OCI-LY7 (cell line): ENCODE data around the gene DOLPP1. TPM values are rescaled to one million over a fixed set of nuclear protein-coding genes. Genes with fewer than 3 reads are reported as not detected.

ENCODE experiments used
- BruUV-seq: library from RNA; stranded (reverse); fragments of 400-500 nt; replicated peaks from 2 replicates; lab custom pipeline; 2021; lab: Mats Ljungman, UMichigan
- CTCF ChIA-PET: fragments of 300-600 bp; sonication (Branson Sonifier 250); formaldehyde crosslinking; loops from one replicate; lab custom pipeline; 2022; ENCODE audit warnings: antibody characterized with exemption; ENCODE audit not compliant: unreplicated experiment; lab: Charles Lee
- POLR2A ChIA-PET: fragments of 300-600 bp; sonication (Branson Sonifier 250); formaldehyde crosslinking; loops from one replicate; lab custom pipeline; 2022; ENCODE audit warnings: antibody characterized with exemption; lab: Charles Lee
- DNase-seq: peaks from one replicate; pipeline ENCODE4 v3.0.0-alpha.2; 2015; ENCODE audit warnings: low spot score
- H2AFZ ChIP-seq: fragments of 200-600 bp; sonication (generic), shearing (Covaris generic); 2 replicates; pipeline ENCODE4 v1.6.1; 2014; ENCODE audit warnings: mild to moderate bottlenecking, antibody characterized with exemption, low read length, moderate library complexity
- H3K27ac ChIP-seq: fragments of 200-600 bp; sonication (generic); 2 replicates; pipeline ENCODE4 v1.5.1; 2014; ENCODE audit warnings: mixed run types, low read depth, mild to moderate bottlenecking, moderate library complexity, low read length, inconsistent platforms; ENCODE audit not compliant: poor library complexity, severe bottlenecking
- H3K36me3 ChIP-seq: fragments of 200-600 bp; sonication (generic); 2 replicates; pipeline ENCODE4 v1.6.1; 2014; ENCODE audit warnings: mild to moderate bottlenecking, antibody characterized with exemption, low read length, moderate library complexity, mixed read lengths; ENCODE audit not compliant: insufficient read depth
- H3K4me1 ChIP-seq: fragments of 200-600 bp; sonication (generic); 2 replicates; pipeline ENCODE4 v1.5.1; 2014; ENCODE audit warnings: mild to moderate bottlenecking, low read length; ENCODE audit not compliant: insufficient read depth, poor library complexity, severe bottlenecking
- H3K4me2 ChIP-seq: fragments of 200-600 bp; sonication (generic); 2 replicates; pipeline ENCODE4 v1.6.1; 2014; ENCODE audit warnings: mild to moderate bottlenecking, low read length
- H3K4me3 ChIP-seq: fragments of 200-600 bp; sonication (generic); 2 replicates; pipeline ENCODE4 v1.5.1; 2014; ENCODE audit warnings: mild to moderate bottlenecking, low read depth, low read length; ENCODE audit not compliant: poor library complexity, severe bottlenecking
- H3K79me2 ChIP-seq: fragments of 200-600 bp; sonication (generic); 2 replicates; pipeline ENCODE4 v1.6.1; 2016; ENCODE audit warnings: low read depth, mild to moderate bottlenecking, low read length, moderate library complexity, mixed read lengths; ENCODE audit not compliant: insufficient read depth
- H3K9me2 ChIP-seq: fragments of 200-600 bp; sonication (generic); 2 replicates; pipeline ENCODE4 v1.6.1; 2016; ENCODE audit warnings: mild to moderate bottlenecking, low read length, mixed read lengths; ENCODE audit not compliant: insufficient read depth
- H3K9me3 ChIP-seq: fragments of 200-600 bp; sonication (generic); 2 replicates; pipeline ENCODE4 v1.6.1; 2014; ENCODE audit warnings: mild to moderate bottlenecking, mixed run types, low read length, mixed read lengths
- H4K20me1 ChIP-seq: fragments of 200-600 bp; sonication (generic); 2 replicates; pipeline ENCODE4 v1.6.1; 2014; ENCODE audit warnings: mild to moderate bottlenecking, antibody characterized with exemption, low read length, moderate library complexity, mixed read lengths; ENCODE audit not compliant: insufficient read depth
- EZH2phosphoT487 ChIP-seq: fragments of 200-600 bp; sonication (generic); IDR thresholded peaks from 2 replicates; pipeline ENCODE4 v1.6.1; 2018; ENCODE audit warnings: low read depth, borderline replicate concordance, mild to moderate bottlenecking, mixed run types, antibody characterized with exemption, low read length, moderate library complexity, mixed read lengths
- intact Hi-C: fragments of 100-400 bp; cut with micrococcal nuclease; formaldehyde crosslinking; loops from one replicate; pipeline ENCODE4 v1.10.0; 2022; ENCODE audit not compliant: unreplicated experiment
- total RNA-seq, 2 experiments: library from RNA; depleted of rRNA in 1 of 2; stranded (reverse); fragments of >200 nt in 1 of 2; shearing (Covaris generic) in 1 of 2; gene quantifications; 2 replicates each; pipeline ENCODE4 v1.2.3, GENCODE V29; 2014 to 2022
- TF ChIP-seq, protein P1 (sequence below): fragments of 200-600 bp; sonication (generic); conservative IDR thresholded peaks from 2 replicates; pipeline ENCODE4 v1.5.1; 2014; ENCODE audit warnings: mild to moderate bottlenecking, antibody characterized with exemption, low read length, moderate library complexity, mixed read lengths

The DOLPP1 gene
- total RNA-seq, 2 experiments from 2014 or later, result 16.9 TPM

GRCh38 chr9:129130791-129131190 is 49.9 kb downstream of the DOLPP1 start:
- no peak overlapping the region for H3K4me3 ChIP-seq
- H3K36me3 ChIP-seq, result peaks cover 69% of the 10 kb centered on the region
- no peak for DNase-seq
- no peak overlapping the region for H3K4me2 ChIP-seq
- CTCF ChIA-PET, result interaction anchor here (2.0 kb wide), 1 partner anchor 10 kb away, joined by 9 read pairs; no protein-coding TSS in a partner anchor
- no peaks in the 10 kb centered on the region for H3K9me3 ChIP-seq
- POLR2A ChIA-PET, result interaction anchor here (0.6 to 1.8 kb wide), 3 partner anchors 9 to 1335 kb away, joined by 4 to 7 read pairs (median 6); no protein-coding TSS in a partner anchor
- TF ChIP-seq, protein P1, sequence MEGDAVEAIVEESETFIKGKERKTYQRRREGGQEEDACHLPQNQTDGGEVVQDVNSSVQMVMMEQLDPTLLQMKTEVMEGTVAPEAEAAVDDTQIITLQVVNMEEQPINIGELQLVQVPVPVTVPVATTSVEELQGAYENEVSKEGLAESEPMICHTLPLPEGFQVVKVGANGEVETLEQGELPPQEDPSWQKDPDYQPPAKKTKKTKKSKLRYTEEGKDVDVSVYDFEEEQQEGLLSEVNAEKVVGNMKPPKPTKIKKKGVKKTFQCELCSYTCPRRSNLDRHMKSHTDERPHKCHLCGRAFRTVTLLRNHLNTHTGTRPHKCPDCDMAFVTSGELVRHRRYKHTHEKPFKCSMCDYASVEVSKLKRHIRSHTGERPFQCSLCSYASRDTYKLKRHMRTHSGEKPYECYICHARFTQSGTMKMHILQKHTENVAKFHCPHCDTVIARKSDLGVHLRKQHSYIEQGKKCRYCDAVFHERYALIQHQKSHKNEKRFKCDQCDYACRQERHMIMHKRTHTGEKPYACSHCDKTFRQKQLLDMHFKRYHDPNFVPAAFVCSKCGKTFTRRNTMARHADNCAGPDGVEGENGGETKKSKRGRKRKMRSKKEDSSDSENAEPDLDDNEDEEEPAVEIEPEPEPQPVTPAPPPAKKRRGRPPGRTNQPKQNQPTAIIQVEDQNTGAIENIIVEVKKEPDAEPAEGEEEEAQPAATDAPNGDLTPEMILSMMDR, result no peak
- TF ChIP-seq EZH2phosphoT487, result no peak
- no TSS peak for BruUV-seq
- H3K79me2 ChIP-seq, result no peaks in the 10 kb centered on the region
- no peak overlapping the region for H3K27ac ChIP-seq
- H3K4me1 ChIP-seq, result no peaks in the 10 kb centered on the region
- intact Hi-C loops, result loop anchor here (2.0 kb wide), 1 partner anchor 480 kb away; no protein-coding TSS in a partner anchor
- no peak overlapping the region for H2AFZ ChIP-seq
- H4K20me1 ChIP-seq, result no peaks in the 10 kb centered on the region
- no peaks in the 10 kb centered on the region for H3K9me2 ChIP-seq

- peak; percentile 73 for DNase-seq
- Histone ChIP-seq H3K27ac (no peak overlapping the region), H2AFZ (no peak overlapping the region), H3K79me2 (no peaks in the 10 kb centered on the region), H3K9me2 (no peaks in the 10 kb centered on the region), H3K4me2 (no peak overlapping the region), H3K36me3 (peaks cover 72% of the 10 kb centered on the region), H4K20me1 (no peaks in the 10 kb centered on the region), H3K4me1 (no peaks in the 10 kb centered on the region), H3K4me3 (no peak overlapping the region), H3K9me3 (no peaks in the 10 kb centered on the region)
- POLR2A ChIA-PET, result interaction anchor here (1.0 to 1.8 kb wide), 3 partner anchors 8 to 16 kb away, joined by 4 to 7 read pairs (median 6); no protein-coding TSS in a partner anchor
- BruUV-seq, result no TSS peak
- intact Hi-C loops, result loop anchor here (2.0 kb wide), 1 partner anchor 479 kb away; no protein-coding TSS in a partner anchor
- CTCF ChIA-PET, result interaction anchor here (0.5 to 2.0 kb wide), 10 partner anchors 9 to 104 kb away, joined by 3 to 10 read pairs (median 4); partner anchors contain the start of genes DOLPP1 and SH3GLB2
- TF ChIP-seq, protein P1, result peak; percentile 99
- TF ChIP-seq EZH2phosphoT487, result no peak
Observed at GRCh38 chr9:129131300-129132145, 50.6 kb downstream of the DOLPP1 start.
